GM21717 (cell line): Measurements from ENCODE around the gene WFIKKN2.
"Not testable (repeated sequence)": the region's sequence is repeated elsewhere in the genome, so short reads cannot be mapped to it uniquely, and the experiment has no call there.

ENCODE experiments used
- ATAC-seq: cut with Tn5 transposase; IDR thresholded peaks from one replicate; pipeline ENCODE4 v1.9.1; 2021; ENCODE audit warnings: mild to moderate bottlenecking, moderate library complexity; ENCODE audit not compliant: unreplicated experiment

Gene WFIKKN2

GRCh38 chr17:50835301-50836234 is at the start of gene WFIKKN2:
Gene WFIKKN2, plus strand, starts transcription at chr17:50835586. Its CDS starts 352 bp downstream, at chr17:50835938.
- ATAC-seq, result no peak

GRCh38 chr17:50785946-50786570 is 49.3 kb upstream of the WFIKKN2 start:
- no peak for ATAC-seq

- no peak for ATAC-seq
These were observed 48.3 kb upstream of the WFIKKN2 start for GRCh38 chr17:50787106-50787505.

- ATAC-seq, result no peak
These were observed 44.8 kb upstream of the WFIKKN2 start for GRCh38 chr17:50790618-50791017.

GRCh38 chr17:50792132-50792531 is 43.3 kb upstream of the WFIKKN2 start:
- no peak for ATAC-seq

- no peak for ATAC-seq
These were observed 42.4 kb upstream of the WFIKKN2 start for GRCh38 chr17:50793007-50793406.

- ATAC-seq, result no peak
These were observed 41.0 kb upstream of the WFIKKN2 start for GRCh38 chr17:50794361-50794760.

- no peak for ATAC-seq
These were observed 38.1 kb upstream of the WFIKKN2 start for GRCh38 chr17:50797135-50797810.

- ATAC-seq, result no peak
These were observed 36.7 kb upstream of the WFIKKN2 start for GRCh38 chr17:50798424-50799288.

GRCh38 chr17:50799582-50799981 is 35.8 kb upstream of the WFIKKN2 start:
- ATAC-seq, result no peak

- ATAC-seq, result no peak
These were observed 35.1 kb upstream of the WFIKKN2 start for GRCh38 chr17:50800196-50800700.

- no peak for ATAC-seq
These were observed 32.5 kb upstream of the WFIKKN2 start for GRCh38 chr17:50802609-50803571.

GRCh38 chr17:50803676-50804075 is 31.7 kb upstream of the WFIKKN2 start:
- no peak for ATAC-seq

GRCh38 chr17:50804749-50805475 is 30.5 kb upstream of the WFIKKN2 start:
- not testable (repeated sequence) for ATAC-seq

- no peak for ATAC-seq
These were observed 29.9 kb upstream of the WFIKKN2 start for GRCh38 chr17:50805486-50805885.

GRCh38 chr17:50806141-50806643 is 29.2 kb upstream of the WFIKKN2 start:
- ATAC-seq, result no peak

GRCh38 chr17:50807009-50807408 is 28.4 kb upstream of the WFIKKN2 start:
- no peak for ATAC-seq

GRCh38 chr17:50807675-50808074 is 27.7 kb upstream of the WFIKKN2 start:
- no peak for ATAC-seq
